GM18907 (cell line): Measurements from ENCODE around the gene SNURF.
"Not testable (repeated sequence)": the region's sequence is repeated elsewhere in the genome, so short reads cannot be mapped to it uniquely, and the experiment has no call there.

Source experiments
- ATAC-seq: cut with Tn5 transposase; IDR thresholded peaks from one replicate; pipeline ENCODE4 v1.9.1; 2021; ENCODE audit warnings: mild to moderate bottlenecking, moderate library complexity; ENCODE audit not compliant: unreplicated experiment

The SNURF gene, protein sequence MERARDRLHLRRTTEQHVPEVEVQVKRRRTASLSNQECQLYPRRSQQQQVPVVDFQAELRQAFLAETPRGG

DNA sequence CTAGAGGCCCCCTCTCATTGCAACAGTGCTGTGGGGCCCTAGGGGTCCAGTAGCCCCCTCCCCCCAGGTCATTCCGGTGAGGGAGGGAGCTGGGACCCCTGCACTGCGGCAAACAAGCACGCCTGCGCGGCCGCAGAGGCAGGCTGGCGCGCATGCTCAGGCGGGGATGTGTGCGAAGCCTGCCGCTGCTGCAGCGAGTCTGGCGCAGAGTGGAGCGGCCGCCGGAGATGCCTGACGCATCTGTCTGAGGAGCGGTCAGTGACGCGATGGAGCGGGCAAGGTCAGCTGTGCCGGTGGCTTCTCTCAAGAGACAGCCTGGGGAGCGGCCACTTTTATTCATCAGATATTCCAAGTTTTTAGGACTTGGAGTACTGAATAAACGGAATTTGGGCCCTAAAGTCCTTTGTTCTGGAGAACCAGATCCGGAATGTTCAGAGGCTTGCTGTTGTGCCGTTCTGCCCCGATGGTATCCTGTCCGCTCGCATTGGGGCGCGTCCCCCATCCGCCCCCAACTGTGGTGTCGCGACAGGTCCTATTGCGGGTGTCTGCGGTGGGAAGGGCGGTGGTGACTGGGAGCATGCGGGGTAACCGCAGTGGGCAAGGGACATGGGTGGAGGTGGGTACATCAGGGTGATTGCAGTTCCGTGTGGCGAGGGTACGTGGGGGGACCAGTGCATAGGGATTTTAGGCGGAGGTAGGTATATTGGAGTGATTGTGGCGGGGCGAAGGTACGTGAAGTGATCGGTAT is at the start of gene SNURF, which contains the start of gene SNRPN:
Gene SNURF, plus strand, starts transcription at position 205 of the 748 bp plus-strand sequence. Its CDS starts 62 bp downstream, at position 267.
Gene SNRPN, plus strand, starts transcription at position 205 of the 748 bp plus-strand sequence. CDS start 19,467 bp downstream, outside the sequence.
- ATAC-seq: peak; percentile 70

DNA sequence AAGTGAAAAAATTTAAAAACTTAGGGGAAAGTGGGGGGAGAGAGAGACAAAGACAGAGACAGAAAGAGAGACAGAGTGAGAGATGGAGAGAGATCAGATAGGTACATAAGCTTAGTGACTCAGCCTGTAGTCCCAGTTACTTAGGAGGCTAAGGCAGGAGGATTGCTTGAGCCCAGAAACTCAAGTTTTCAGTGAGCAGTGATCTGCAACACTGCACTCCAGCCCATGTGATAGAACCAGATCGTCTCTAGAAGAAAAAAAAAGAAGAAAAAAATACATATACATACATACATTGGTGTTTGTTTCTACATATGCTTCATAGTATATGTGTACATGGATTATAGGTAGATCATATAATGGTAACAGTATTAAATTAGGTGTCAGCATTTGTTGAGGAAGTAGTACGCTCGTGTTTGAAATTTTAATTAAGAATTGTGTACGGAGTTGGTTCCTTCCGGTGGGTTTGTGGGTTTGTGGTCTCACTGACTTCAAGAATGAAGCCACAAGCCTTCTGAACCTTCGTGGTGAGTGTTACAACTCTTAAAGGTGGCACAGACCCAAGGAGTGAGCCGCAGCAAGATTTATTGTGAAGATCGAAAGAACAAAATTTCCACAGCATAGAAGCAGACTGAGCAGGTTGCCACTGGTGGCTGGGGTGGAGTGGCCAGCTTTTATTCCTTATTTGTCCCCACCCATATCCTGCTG is 38.3 kb upstream of the SNURF start:
- ATAC-seq: no peak

GRCh38 chr15:24917431-24917830 is 37.4 kb upstream of the SNURF start:
- ATAC-seq: no peak

- no peak for ATAC-seq
Measured at GRCh38 chr15:24919446-24919845, 35.3 kb upstream of the SNURF start.

DNA sequence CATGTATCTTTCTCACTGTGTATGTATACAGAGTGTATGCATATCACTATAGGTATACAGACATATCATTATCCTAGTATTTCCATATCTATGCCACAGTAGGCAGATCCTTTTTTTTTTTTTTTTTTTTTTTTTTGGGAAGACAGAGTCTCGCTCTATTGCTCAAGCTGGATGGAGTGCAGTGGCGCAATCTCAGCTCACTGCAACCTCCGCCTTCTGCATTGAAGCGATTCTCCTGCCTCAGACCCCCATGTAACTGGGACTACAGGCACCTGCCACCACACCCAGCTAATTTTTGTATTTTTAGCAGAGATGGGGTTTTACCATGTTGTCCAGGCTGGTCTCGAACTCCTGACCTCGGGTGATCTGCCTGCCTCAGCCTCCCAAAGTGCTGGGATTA is 32.0 kb upstream of the SNURF start:
- not testable (repeated sequence) for ATAC-seq

DNA sequence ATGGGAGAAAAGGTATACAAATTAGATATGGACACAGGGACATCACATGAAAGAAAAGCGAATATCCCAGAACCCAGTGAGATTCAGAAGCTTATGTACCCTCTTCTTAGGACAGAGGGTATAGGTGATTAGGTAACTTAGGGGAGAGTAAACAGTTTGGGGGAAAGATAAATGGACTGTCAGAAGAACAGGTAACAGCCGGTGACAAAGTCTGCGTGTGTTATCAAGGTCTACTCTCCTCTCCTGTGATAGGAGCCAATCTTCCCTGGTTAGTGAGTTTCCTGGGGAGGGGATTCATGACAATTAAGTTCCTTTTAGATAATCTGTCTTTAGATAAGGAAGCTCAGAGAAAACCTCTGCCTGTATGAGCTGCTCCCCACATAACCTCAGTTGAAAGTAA is 30.6 kb upstream of the SNURF start:
- ATAC-seq: no peak

DNA sequence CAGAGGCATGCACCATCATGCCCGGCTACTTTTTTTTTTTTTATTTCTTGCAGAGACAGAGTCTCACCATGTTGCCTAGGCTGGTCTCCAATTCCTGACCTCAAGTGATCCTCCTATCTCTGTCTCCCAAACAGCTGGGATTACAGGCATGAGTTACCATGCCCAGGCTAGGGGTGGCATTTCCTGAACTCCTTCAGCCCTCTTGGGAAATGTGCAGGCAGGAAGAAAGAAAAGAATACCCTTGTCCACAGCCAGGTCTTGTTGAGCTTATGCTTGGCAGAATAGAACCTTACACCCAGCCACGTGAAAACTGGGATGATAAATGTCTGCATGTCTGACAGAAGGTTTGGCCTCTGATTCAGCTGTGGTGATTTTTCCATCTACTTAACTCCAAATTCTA is 30.2 kb upstream of the SNURF start:
- ATAC-seq: no peak

- ATAC-seq: not testable (repeated sequence)
Measured at GRCh38 chr15:24931874-24932732, 22.7 kb upstream of the SNURF start.

DNA sequence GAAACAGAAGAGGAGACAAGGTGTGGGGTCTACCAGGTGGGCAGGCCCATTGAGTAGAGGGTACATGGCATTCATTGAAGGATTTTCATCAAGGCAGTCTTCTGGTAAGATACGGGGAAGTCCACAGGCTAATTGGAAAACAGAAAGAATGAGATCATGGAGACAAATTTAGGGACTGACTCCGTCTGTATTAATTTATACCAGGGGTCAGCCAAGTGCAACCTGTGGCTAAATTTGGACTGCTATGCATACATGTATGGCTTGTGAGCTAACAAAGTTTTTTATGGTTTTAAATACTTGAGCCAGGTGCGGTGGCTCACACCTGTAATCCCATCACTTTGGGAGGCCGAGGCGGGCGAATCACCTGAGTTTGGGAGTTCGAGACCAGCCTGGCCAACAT is 21.1 kb upstream of the SNURF start:
- no peak for ATAC-seq

GRCh38 chr15:24938224-24938623 is 16.6 kb upstream of the SNURF start:
- ATAC-seq: not testable (repeated sequence)

GRCh38 chr15:24940236-24940635 is 14.6 kb upstream of the SNURF start:
- no peak for ATAC-seq

DNA sequence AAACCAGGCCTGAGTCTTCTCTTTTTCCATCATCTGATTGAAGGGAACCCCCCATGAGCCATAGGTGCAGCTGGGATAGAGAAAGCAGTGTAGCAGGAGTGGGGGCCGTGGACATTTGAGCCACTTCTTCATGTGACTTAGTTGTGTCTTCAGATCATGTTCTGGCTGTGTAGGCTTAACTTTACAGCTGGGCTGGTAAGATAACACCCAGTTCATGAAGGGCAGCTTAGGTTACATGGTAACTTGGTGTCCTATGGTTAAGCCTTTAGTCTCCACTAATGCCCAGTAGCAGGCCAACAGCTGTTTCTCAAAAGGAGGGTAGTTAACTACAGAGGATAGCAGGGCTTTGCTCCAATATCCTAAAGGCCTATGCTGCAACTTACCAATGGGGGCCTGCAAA is 11.4 kb upstream of the SNURF start:
- no peak for ATAC-seq

GRCh38 chr15:24944954-24945353 is 9.8 kb upstream of the SNURF start:
- ATAC-seq: no peak

DNA sequence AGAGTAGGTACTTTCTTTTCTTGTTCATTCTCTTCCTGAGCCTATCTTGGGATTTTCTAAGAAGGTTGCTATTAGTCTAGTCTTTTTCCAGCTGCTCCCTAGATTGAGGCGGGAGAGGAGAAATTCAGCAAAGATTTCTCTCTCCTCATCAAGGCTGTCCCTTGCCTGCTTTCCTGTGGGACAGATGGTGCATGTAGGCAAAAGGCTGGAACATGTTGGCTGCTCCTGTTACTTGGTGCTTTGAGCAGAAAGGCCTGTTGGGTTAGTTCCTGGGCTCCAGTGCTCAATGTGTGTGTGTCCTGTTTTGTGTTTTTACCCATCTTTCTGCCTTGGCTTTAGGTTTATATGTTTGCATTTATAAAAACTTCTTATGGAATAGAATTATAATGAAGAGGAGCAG is 9.1 kb upstream of the SNURF start:
- ATAC-seq: no peak

GRCh38 chr15:24948495-24948894 is 6.3 kb upstream of the SNURF start:
- no peak for ATAC-seq

DNA sequence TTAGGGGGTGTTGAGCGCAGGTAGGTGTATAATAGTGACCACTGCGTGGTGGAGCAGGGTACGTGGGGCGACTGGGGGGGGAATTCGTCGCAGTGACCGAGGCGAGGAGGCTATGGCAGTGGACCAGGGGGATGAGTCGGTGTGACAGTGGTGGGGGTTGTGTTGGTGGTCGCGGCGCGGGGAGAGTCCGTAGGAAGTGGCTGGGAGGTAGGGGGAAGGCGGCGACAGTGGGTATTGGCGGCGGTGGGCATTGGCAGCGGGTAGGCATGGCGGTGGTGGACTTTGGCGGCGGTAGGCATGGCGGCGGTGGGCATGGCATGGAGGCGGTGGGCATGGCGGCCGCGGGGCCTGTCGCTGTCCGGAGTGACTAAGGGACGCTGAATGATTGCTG is 739 bp downstream of the SNURF start:
- no peak for ATAC-seq

DNA sequence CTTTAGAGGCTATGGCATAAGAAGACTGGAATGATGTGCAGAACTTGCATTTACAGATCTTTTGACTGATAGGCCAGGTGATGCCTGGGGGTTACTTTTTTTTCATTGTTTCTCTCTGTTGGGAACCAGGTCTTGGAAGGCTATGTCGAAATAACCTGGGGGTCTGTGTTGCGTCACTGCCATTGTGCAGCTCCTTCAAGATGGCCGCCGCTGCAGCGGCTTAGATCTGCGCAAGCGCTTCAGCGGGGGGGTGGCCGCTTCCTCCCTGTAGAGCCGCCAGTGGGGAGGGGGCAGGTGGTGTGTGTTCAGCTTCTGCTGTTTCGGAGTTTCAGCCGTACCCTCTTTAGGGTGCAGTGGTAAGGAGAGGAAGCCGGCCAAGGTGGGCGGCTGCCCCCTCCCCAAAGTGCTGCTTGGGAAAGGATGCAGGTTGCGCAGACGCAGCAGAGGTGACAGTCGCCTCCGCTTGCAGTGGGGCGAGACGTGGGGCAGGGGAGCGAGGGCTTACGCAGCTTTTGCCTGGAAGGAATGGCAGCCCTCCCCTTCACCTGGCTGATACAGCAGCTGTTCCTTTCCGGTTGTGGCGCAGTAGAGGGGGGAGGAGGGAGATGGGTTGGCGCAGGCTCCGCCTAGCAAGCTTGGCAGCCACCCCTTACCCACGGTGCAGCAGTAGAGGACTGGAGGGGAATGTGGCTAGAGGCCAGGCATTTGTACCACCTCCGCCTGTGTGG is 1.5 kb downstream of the SNURF start:
- ATAC-seq: peak; percentile 85

DNA sequence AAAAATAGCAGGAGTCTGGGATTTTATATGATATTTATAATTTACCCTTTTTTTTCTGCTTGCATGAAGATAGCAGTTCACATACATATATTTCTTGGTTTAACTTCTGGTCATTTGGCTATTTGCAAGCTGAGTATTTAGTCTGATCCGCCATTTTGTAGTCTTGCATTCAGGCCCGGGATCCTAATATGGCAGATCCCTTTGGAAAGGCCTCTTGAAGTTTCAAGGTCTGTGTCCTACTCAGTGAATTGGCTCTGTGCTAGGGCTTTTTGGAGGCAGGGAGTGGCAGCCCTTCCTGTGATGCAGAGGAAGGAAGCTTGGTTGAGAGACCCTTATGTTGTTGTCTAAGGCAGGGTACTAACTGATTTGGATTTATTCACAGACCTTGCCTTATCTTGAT is 2.9 kb downstream of the SNURF start:
- no peak for ATAC-seq

- no peak for ATAC-seq
Measured at GRCh38 chr15:24961967-24962366, 7.2 kb downstream of the SNURF start.

DNA sequence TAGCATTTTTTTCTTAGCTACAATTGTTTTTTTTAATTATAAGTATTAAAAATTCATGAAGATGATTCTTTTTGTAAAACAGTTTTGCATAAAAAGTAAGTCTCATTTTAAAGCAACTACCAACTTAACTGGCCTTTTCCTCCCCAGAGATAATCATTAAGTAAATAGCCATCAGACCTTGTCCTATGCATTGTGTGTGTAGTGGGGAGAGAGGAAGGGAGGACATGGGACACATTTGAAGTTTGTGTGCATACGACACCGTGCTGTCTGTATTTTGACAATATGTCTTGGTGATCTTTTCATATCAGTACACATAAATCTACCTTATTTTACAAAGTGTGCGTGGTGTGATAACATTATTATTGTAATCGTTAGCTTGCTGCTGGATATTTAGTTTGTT is 8.1 kb downstream of the SNURF start:
- ATAC-seq: no peak
